HG03442 (cell line): ENCODE data around the gene HASPIN.
"Not testable (repeated sequence)": the region's sequence is repeated elsewhere in the genome, so short reads cannot be mapped to it uniquely, and the experiment has no call there.

Experiments used
- ATAC-seq: cut with Tn5 transposase; IDR thresholded peaks from one replicate; pipeline ENCODE4 v1.9.1; 2021; ENCODE audit warnings: mild to moderate bottlenecking, moderate library complexity; ENCODE audit not compliant: unreplicated experiment

HASPIN gene

DNA sequence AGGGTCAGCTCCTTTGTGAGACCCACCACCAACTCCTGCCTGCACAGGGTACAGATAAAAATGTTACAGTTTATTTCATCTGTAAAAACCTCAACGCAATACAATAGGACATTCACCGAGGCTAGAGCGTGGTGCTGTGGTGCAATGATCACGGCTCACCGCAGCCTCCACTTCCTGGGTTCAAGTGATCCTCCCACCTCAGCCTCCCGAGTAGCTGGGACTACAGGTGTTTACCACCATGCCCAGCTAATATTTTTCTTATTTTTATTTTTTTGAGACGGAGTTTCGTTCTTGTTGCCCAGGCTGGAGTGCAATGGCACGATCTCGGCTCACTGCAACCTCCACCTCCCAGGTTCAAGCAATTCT is 11.2 kb downstream of the HASPIN start:
- ATAC-seq = not testable (repeated sequence)

DNA sequence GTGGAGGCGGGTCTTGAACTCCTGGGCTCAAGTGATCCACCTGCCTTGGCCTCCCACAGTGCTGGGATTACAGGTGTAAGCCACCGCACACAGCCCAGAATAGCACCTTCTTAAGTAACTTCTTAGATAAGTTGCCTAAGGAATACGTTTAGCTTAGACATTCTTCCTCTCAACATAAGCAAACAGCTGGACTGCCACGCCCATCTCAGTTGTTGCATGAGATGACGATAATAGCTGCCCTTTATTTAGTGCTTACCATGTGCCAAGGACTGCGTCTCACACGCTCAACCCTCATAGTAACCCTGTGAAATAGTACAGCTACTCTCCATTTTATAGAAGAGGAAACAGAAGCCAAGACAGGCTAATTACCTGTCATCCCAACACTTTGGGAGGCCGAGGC is 11.8 kb downstream of the HASPIN start:
- no peak for ATAC-seq

DNA sequence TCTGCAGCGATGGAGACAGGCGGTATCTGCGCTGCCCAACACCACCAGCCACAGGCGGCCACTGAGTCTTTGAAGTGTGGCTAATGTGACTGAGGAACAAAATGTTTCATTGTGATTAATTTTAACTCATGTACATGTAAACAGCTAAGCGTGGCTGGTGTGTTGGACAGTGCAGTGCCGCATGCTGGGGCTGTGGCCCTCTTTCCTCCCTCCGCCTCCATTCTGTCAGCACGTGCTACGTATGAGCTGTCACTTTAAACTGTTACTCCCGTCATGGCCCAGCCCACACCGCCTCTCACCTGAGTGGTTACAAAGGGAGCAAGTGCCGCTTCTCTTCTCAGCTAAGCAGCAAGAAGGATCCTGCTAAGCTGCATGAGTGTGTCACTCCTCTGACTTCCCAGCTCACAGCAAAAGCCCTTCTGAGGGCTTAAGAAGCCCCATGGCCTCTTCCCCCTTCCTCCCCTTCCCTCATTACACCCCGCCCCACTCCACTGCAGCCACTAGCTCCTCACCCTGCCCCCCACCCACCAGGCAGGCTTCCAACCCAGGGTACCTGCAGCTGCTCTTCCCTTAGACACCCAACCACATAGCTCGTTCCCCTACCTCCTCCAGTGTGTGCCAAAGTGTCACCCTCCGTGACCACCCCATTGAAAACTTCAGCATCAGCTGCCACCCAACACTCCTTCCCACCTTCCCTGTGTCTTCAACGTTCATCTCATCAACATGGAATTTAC is 15.0 kb downstream of the HASPIN start:
- no peak for ATAC-seq

DNA sequence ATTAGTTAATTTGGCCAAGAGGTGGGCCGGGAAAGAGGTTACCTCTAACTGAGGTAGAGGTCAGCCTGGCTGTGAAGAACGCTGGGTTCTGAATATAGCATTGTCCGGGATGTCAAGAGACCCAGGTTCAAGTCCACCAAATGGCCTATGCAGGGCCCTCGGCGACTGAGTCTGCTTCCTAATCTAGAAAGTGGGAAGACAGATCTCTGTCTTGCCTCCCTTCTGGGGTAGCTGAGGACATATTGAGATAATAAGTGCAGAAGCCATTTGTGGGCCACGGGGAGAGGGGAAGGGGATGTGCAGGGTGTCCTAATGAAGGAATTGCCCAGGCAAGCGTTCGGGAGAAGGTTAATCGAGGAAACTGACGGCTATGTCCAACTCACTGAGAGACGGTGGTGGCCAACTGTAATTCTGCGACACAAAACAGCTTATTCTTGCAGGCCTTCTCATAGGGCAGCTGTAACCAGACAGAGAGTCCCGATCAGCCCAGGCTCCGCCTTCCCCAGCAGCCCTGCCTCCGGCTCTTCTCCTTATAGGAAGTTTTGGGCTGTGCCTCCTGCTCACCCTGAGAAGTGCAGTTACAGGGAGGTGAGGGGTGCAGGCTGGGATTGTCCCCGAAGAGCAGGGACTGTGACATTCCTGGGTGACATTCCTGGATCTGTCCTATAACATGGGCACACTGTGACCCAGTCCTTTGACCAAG is 15.9 kb downstream of the HASPIN start:
- no peak for ATAC-seq

DNA sequence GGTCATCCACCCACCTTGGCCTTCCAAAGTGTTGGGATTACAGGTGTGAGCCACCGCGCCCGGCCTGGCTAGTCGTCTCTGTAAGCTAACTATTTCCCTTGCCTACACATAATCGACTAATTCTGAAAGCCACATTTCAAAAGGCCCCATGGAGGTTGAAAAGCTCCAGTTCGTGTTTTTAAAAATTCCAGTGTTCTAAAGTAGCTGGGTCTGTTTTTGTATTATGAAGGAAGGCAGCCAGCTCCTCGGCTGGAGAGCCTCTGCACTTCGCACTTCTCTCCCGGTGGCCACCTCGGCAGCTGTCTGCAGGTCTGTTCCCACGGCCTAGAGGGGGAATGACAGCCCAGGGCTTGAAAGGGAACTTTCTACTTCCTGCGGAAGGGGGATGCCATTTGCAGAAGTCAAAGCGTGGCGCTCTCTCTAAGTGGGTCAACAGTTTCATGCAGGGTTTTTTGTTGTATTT is 16.9 kb downstream of the HASPIN start:
- no peak for ATAC-seq

DNA sequence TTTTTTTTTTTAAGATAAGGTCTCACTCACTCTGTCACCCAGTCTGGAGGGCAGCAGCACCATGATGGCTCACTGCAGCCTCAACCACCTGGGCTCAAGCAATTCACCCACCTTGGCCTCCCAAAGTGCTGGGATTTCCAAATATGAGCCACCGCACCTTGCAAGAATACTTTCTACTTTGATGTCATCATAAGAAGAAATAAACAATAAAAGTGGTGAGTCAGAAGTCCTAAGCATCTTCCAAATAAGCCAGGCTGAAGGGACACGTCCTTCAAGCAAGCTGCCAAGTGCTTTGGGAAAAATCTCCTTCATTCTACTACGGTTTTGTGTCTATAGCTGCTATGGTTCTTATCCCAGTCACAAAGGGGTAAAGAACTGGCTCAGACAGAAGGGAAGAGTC is 20.3 kb downstream of the HASPIN start:
- no peak for ATAC-seq

DNA sequence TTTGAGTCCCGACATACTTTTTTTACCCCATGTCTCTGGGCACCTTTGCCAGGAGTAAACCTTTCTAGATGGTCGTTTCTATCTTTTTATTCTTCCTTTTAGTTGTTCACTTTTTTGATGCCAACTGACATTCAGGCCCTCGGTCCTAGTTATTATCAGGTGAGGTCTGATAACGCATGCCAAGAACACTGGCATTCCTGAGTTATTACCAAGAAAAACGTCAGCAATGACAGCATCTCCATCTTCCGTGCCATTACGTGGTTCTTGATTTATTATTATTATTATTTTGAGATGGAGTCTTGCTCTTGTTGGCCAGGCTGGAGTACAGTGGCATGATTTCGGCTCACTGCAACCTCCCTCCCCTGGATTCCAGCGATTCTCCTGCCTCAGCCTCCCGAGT is 21.4 kb downstream of the HASPIN start:
- ATAC-seq = no peak

DNA sequence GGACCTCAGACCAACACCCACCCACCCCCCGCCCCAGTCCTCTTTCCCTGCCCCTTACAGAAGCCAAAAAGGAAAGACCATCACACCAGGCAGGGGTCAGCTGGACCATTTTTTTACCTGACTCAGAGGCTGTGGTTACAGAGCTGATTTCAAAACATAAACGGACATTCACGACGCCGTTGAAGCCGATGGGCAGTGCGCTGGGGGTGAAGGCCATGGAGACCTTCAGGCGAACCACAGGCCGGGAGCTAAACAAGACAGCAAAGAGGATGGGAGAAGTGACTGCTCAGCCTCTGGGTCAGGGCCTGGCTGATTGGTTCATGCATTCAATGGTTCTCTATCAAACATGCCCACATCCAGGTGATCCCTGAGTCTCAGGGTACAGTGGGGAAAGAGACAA is 24.1 kb downstream of the HASPIN start:
- ATAC-seq = no peak

DNA sequence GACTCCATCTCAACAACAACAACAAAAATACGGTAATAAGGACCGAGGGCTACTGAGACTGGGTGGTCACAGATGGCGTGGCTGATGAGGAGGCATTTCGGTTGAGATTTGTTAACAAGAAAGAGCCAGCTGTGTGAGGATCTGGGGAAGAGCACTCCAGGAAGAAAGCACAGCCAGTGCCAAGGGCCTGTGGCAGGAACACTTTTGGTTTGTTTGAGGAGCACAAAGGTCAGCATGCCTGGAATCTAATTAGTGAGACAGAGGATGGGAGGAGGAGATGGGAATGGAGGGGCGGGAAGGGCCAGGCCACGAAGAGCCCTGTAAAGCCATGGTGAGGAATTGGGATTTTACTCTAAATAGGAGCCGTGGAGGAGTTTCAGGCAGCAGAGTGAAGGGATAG is 24.9 kb downstream of the HASPIN start:
- no peak for ATAC-seq

DNA sequence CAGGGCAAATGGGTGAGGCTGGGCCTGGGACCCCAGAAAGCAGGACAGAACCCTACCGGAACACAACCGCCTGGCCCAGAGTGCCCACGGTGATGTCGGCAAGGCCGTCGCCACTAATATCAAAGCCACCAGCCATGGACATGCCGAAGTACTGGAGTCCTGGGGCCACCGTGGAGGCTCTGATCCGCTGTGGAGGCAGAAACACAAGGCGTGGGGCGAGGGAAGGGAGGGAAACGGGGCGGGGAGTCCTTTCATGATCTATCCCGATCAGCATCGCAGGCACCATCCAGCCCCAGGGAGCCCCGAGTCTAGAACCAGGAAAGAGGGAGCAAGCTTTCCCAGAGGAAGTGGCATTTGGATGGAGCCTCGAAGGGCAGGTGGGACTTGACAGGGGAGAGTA is 26.6 kb downstream of the HASPIN start:
- no peak for ATAC-seq

DNA sequence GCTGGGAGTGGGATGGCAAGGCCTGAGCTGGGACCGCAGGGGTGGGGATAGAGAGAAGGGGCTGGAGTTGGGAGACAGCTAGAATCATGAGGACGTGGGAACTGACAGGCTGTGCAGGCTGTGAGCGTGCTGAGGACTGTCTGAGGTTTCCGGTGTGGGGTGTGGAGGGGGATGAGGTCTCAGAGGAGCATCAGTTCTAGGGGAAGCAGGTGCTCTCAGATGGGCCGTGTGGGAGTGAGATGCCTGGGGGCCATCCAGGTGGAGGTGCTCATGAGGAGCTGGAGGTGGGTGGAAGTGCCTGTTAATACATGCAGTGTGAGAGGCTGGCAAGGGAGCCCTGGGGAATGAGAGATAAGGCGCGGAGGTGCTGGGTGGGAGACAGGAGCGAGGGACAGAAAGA is 27.2 kb downstream of the HASPIN start:
- no peak for ATAC-seq

DNA sequence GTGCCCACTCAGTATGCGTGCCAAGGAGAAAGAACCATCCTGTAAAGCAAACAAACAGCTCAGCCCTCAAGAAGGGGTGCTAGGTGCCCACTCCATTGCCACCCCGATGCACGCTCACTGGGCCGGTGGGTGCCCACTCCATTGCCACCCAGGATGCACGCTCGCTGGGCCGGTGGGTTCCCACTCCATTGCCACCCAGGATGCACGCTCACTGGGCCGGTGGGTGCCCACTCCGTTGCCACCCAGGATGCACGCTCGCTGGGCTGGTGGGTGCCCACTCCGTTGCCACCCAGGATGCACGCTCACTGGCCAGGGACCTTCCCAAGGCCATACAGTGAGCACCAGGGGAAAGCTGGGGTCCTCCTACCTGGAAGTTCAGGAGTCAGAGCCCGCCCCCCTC is 28.1 kb downstream of the HASPIN start:
- ATAC-seq = no peak

DNA sequence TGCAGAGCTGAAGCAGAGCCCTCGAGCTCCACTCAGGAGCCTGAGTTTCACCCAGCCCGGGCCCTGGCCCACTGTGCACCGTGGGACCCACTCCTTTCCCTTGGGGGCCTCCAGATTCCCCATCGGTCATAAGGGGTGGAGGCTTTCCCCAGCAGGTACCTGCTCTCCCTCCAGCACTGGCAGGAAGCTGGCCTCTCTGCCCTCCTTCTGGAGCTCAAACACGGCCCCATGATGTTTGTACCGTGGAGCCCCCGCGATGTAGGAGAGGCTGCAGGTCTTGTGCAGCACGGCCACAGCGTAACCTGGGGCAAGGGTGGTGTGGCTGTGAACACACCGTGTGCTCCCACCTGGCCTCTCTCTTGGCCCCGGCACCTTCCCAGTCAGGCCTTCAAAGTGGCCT is 29.9 kb downstream of the HASPIN start:
- ATAC-seq = no peak

DNA sequence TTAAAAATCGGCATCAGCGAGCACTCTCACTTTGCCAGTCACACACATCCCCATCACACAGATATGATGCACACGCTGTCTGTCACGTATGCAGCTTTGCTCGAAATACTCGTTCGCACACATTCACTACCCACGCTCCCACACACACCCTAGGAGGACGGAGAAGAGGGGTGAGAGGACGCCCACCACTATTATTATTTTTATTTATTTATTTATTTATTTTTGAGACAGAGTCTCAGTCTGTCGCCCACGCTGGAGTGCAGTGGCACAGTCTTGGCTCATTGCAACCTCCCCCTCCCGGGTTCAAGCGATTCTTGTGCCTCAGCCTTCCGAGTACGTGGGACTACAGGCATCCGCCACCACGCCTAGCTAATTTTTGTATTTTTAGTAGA is 30.4 kb downstream of the HASPIN start:
- no peak for ATAC-seq

DNA sequence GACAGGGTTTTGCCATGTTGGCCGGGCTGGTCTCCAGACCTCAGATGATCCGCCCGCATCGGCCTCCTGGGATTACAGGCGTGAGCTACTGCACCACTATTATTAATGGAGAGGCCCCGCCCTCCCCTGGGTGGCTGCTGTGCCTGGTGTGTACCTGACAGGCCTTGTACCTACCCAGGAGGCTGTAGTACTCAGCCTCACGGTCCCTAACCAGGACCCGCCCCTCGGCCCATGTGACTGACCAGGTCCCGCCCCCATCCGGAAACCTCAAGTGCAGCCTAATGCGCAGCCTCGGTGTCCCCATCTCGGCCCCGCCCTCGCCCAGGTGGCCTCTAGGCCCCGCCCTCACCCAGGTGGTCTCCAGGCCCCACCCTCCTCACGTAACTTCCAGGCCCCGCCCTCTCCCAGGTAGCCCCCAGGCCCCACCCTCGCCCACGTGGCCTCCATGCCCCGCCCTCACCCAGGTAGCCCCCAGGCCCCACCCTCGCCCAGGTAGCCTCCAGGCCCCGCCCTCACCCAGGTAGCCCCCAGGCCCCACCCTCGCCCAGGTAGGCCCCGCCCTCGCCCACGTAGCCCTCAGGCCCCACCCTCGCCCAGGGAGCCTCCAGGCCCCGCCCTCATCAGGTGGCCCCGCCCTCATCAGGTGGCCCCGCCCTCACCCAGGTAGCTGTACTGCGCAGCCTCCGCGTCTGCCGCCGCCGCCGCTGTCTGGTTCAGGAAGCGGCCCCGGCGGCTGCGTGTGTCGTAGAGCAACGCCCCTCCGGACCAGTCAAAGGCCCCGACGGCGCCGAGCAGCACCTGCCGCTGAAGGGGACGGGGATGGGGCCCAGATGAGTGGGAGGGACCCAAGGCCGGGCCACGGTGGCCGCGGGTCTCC is 31.0 kb downstream of the HASPIN start:
- no peak for ATAC-seq

DNA sequence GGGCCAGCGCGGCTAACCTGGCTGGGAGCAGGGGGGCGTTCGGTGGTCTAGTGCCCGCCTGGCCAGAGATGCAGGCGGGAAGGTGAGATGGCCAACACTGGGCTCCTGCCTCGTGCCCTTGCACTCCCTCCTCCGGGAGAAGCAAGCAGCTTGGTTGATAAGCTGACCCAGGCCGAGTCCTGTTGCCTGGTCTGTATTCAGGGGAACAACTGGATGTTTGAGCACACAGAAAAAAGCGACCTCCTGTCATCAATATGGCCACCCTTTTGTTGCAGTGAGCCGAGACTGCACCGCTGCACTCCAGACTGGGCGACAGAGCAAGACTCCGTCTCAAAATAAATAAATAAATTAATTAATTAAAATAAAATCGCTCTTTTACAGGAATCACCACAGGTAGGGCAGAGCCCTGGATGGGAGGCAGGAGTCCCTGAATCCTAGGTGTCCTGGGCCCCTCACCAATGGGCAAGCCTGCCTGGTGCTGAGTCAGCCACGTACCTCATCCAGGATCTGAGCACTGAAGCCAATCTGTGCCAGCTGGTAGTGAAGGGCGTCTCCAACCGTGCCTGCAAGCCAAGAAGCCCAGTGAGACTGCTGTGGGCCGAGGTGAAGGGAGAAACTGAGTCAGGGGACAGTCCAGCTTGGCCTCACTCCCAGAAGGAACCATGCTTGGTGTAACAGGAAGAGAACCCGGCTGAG is 31.8 kb downstream of the HASPIN start:
- no peak for ATAC-seq

DNA sequence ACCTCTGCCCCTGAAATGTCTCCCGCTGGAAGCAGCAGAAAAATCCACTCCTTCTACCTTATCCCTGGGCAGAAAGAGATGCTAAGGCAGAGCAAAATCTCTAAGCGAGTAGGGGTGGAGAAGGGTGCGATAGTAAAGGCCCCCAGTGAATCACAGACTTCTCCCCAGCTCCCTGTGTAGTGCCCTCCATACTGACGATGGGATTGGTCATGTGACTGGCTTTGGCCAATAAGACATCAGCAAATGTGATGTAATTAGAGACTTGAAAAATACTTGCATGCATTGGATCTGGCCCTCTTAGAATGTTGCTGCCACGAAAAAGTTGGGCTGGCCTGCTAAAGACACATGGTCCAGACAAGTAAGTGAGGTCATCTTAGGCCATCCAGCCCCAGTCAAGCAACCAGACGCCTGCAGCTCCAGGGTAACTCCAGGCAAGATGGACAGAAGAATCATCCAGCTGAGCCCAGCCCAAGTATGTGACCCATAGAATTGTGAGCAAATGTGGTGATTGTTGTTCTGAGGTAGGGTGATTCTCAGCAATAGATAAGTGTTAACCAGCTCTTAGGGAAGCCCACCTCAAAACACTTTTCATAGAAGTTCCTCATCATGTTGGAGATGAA is 36.0 kb downstream of the HASPIN start:
- ATAC-seq = no peak

DNA sequence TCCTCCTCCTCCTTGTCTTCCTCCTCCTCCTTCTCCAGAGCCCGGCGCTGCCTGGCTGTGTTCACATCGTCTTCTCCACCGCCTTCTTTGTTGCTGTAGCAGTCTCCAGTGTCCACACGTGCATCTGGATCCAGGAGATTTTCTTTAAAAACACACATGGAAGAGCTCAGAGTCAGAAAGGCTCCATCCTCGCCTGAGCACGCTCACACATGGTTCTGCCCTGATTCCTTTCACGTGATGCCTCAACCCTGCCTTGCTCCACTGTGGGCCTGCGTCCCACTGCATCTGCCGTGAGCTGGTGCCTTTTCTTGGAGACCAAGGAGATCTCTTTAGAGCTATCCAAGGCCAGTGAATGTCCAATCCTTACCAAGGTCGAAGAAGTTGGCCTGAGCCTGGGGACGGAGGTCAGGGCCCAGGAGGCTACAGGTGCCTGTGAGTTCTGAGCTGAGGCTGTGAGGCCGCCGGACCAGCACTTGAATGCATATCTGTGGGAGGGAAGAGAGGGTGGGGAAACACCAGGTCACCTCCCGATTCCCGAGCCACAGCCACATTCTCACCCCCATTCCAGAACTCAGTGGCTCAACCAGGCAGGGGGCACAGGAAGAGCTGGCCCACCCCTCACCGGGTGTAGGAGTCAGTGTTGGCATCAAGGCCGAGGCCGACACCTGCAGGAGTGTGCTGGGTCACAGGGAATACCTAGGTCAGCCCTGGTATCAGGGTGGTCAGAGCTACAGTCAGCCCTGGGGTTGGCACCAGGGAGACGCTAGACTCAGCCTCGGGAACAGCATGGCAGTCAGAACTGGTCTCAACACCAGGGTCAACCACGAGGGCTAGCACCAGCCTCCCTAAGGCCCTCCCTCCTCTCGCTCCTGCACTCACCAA is 37.6 kb downstream of the HASPIN start:
- no peak for ATAC-seq

DNA sequence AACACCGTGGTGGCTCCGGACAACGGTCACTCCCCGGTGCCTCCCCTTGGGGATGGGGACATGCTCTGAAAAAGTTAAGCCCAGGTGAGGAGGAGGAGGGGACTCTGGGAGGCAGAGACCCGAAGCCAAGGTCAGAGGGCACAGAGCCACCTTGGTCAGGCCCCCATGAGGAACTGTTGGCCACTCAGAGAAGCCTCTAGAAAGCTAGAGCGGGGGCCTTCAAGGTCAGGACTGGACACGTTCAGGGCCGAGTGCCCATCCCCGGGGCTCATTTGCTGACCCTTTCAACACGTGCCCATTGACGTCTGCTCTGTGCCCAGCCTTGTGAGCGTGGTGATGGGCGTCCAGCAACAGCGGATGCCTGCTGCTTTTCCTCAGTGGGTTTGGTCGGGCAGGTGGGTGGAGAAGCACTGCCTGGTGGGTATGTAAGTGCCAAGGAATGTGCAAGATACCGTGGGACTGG is 38.2 kb downstream of the HASPIN start:
- ATAC-seq = no peak
